Stimulated activated CD4-positive, alpha-beta T cell treated with anti-CD3 and anti-CD28 coated beads, Interleukin-15, amount 100 ng/mL, for 24 hours (primary cell): Measurements from ENCODE around the gene DDC.

Source experiments
- DNase-seq: peaks from one replicate; pipeline ENCODE4 v3.0.0-alpha.2; 2020

The DDC gene

GRCh38 chr7:50409856-50410745 lies 155.1 kb downstream of the DDC start:
- DNase-seq = no peak
